Right kidney (tissue), 9 donors: ENCODE measurements around the gene LOX.

Source experiments
- DNase-seq: peaks from one replicate; pipeline ENCODE4 v3.0.0-alpha.2; 2016
- long read RNA-seq, 8 donors: transcript quantifications; one replicate each; lab custom pipeline, GENCODE V29; 2026

The LOX gene, protein sequence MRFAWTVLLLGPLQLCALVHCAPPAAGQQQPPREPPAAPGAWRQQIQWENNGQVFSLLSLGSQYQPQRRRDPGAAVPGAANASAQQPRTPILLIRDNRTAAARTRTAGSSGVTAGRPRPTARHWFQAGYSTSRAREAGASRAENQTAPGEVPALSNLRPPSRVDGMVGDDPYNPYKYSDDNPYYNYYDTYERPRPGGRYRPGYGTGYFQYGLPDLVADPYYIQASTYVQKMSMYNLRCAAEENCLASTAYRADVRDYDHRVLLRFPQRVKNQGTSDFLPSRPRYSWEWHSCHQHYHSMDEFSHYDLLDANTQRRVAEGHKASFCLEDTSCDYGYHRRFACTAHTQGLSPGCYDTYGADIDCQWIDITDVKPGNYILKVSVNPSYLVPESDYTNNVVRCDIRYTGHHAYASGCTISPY
- long read RNA-seq, donor 1, full-length matches to known transcripts: 5 of 5 reads
- long read RNA-seq, donor 1, partial matches to known transcripts: 0 of 5 reads
- long read RNA-seq, donor 1, other reads (novel, unspliced or antisense): 0 of 5 reads
- long read RNA-seq, donor 2, full-length matches to known transcripts: 5 of 5 reads
- long read RNA-seq, donor 2, partial matches to known transcripts: 0 of 5 reads
- long read RNA-seq, donor 2, other reads (novel, unspliced or antisense): 0 of 5 reads
- long read RNA-seq, donor 3, full-length matches to known transcripts: 4 of 4 reads
- long read RNA-seq, donor 3, partial matches to known transcripts: 0 of 4 reads
- long read RNA-seq, donor 3, other reads (novel, unspliced or antisense): 0 of 4 reads
- long read RNA-seq, donor 4, full-length matches to known transcripts: 5 of 17 reads
- long read RNA-seq, donor 4, partial matches to known transcripts: 12 of 17 reads
- long read RNA-seq, donor 4, other reads (novel, unspliced or antisense): 0 of 17 reads
- long read RNA-seq, donor 5, full-length matches to known transcripts: 4 of 4 reads
- long read RNA-seq, donor 5, partial matches to known transcripts: 0 of 4 reads
- long read RNA-seq, donor 5, other reads (novel, unspliced or antisense): 0 of 4 reads
- long read RNA-seq, donor 6, full-length matches to known transcripts: 12 of 51 reads
- long read RNA-seq, donor 6, partial matches to known transcripts: 39 of 51 reads
- long read RNA-seq, donor 6, other reads (novel, unspliced or antisense): 0 of 51 reads
- long read RNA-seq, donor 7, full-length matches to known transcripts: 7 of 7 reads
- long read RNA-seq, donor 7, partial matches to known transcripts: 0 of 7 reads
- long read RNA-seq, donor 7, other reads (novel, unspliced or antisense): 0 of 7 reads
- long read RNA-seq, donor 8, full-length matches to known transcripts: 16 of 16 reads
- long read RNA-seq, donor 8, partial matches to known transcripts: 0 of 16 reads
- long read RNA-seq, donor 8, other reads (novel, unspliced or antisense): 0 of 16 reads

DNA sequence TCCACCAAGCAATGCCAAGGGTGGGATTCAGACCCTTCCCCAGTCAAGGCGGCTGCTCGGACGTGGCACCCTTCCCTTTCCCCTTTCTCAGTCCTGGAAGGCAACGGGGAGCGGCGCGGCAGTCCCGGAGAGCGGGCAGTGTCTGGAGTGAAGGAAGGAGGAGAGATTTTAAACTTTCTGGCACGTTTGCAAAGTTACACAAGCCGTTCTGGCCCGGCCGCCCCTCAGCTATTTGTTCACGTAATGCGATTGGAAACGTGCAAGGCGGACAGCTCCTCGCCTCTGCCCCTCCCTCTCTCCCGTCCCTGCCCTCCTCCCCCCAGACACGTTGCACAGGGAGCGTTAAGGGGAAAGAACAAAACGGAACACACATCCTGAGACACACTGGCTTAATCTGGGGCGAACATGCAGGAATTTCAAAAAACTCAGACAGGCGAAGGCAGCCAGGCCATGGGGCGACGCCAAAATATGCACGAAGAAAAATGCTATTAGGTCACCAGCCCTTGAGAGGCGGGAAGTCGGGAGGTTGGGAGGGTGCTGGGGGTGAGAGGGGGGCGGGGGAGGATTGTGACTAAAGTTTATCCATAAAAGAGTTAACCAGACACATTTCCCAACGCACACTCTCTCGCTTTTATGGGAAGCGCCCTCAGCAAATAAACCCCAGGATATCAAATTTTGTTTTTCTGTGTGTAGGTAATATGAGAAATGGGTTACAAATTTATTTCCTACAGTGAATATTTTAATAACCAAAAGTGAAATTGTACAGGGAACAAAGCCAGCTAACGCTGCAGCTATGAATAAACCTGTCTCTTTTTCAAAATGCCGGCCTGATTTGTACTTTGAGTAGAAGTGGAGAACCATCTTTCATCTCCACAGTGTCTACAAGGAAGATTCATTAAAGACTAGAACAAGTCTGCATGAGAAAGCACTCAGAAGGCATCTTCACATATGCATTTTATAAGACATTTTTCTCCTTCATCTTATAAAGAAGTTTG lies at the start of gene LOX:
Gene LOX (minus strand): TSS at position 144 of the 995 bp plus-strand sequence. CDS start 274 bp downstream, outside the sequence.
- no peak for DNase-seq

DNA sequence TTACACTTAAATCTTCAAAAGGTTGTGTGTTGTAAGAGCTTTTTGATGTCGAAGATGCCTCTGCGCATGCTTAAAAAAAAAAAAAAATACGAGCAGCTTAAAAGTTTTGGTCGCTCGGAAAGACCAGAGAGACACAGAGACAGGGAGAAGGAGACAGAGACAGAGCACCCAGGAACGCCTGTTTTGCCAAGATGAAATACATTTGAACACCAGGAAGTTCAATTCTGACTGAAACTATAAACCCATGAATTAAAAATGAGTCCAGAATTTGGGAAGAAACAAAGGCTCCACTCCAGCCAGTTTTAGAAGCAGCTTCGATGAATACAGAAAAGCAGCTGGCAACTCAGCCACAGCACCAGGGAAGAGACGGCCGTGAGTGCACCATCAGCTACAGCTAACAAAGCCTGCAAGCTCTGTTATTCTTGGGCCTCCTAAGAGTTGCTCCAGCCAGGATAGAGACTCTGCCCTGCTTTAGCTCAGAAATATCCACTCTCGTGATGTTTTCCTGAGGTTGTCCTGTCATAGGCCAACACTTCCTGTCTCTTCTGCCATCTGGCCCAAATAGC lies 48.8 kb upstream of the LOX start:
- peak; percentile 21 for DNase-seq

DNA sequence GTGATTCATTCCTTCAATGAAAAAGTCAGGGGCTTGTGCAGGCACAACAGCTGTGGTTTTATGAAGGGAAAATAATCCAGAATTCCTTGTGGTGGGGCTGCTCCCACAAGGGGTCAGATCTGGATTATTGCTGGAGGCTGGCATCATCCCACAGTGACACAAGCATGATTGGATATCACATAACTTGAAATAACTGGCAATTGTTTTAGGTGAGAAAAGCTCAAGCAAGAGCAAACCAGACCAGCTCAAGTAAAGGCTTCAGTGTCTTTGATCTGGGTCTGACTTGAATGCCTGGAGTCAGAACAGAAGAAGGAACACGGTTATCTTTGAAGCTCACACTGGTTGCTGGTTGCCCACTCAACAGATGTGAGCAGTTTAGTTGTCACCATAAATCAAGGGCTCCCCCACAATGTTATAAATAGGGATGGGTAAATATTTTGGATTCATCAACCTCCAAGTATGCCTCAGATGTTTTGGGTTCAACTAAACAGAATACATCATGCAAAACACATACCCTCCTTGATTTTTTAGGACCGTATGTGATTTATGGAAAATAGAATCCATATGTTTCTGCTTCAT lies 48.2 kb upstream of the LOX start:
- DNase-seq: peak; percentile 11

DNA sequence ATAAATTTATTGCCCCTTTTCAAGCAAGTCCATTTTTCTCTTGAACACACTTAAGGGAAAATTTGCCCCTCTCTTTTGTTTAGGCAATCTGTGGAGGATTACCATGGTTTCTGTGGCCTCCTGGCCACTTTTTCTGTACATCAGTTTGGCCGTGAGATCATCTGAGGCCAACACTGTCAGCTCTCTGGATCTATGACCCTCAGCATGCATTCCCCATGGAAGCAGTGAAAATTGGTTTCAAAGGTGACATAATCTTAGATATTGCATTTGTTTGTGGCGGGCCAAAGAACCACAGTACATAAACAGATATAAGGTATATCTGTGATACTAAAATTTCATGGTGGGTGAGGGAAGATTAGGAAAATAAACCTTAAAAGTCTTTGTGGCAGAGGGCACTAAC lies 46.7 kb upstream of the LOX start:
- DNase-seq: no peak

DNA sequence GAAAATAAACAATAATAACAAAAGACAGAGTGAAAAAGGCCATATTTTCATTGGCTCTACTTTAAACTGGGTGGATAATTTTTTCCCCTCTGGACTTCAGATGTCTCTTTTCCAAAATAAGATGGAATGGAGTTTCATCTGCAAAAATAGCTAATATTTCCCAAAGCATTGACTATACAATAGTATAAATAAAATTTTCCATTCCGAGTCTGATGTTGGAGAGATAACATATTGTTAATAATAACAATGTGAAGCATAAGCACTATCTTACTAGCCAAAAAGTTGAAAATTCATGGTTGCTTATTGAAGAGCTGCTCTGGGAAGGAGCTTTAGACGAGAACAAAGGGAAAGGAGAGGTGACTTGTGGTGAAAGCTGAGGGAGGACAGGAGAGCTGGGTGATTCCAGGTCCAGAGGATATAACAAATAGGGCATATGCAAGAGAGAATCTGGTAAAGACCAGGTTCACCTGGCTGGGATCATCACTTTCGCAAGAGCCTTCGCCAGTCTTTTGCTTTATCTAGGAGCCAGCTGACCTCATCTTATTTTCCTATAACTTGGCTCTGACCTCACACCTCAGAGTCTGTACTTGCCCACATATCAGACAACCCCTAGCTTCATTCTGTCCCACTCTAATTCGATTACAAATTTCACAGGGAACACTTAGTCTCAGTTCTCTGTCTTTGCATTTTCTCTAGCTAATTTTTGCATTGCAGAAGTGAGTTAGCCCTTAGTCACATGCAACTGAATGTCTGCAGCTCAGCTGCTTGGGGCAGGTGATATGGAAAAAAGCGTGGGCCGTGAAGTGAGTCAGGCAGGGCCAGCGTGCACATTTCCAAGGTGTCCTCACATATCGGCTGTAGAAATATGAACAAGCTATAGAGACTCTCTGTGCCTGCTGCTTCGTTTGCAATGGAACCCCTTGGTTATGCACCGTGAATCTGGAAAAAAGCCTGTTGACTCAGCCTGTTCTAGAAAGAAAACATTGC lies 43.7 kb upstream of the LOX start:
- DNase-seq: no peak

DNA sequence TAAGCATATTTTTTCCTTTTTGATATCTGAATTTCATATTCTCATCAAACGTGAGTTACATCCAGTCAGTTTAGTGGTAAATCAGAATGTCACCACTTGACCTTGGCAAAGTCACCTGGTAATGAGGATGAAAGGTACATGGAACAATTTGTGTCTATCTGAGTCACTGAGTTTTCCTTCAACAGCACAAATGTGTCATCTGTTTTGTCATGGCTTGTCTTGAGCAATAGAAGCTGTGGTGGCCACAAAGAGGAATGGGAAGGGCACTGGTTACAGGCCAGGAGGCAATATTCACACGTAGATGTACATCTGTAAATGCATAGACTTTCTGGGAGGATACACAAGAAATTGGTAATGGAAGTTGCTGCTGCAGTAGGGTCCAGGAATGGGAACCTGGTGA lies 42.9 kb upstream of the LOX start:
- no peak for DNase-seq

DNA sequence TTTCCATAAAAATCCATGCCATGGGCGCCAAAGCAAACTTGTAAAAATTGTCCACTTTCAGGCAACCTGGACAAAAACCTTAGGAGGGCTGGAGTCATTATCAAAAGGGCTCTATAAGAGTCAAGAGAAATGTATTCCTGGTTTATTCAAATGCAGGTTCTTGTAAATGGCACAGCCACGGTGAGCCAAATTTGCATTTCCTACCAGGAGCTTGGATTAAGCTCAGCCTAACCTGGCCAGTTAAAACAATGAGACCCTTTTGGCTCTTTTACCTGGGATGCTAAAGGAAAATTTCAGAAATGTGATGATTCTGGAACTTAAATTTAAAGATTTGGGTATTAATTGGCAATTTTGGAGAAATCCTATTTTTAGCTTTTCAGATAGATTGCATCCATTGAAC lies 42.4 kb upstream of the LOX start:
- DNase-seq: no peak

DNA sequence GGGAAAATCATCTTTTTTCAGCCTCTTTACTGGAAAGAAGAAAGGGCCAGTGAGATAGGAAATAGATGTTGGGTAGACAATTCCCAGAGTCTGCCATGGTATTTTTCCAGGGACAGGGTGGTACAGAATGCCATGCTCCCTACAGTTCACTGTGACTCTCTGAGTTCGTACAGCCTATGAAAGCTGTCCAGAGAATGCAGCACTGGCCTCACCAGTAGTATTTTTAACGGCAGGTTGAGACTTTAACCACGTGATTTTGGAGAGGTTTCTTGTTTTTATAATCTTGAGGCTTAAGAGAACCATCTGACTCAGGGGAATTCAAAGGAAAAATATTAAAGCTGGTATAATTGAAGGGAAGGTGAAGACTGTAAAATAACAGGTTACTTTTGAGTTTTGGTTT lies 41.1 kb upstream of the LOX start:
- DNase-seq: no peak

DNA sequence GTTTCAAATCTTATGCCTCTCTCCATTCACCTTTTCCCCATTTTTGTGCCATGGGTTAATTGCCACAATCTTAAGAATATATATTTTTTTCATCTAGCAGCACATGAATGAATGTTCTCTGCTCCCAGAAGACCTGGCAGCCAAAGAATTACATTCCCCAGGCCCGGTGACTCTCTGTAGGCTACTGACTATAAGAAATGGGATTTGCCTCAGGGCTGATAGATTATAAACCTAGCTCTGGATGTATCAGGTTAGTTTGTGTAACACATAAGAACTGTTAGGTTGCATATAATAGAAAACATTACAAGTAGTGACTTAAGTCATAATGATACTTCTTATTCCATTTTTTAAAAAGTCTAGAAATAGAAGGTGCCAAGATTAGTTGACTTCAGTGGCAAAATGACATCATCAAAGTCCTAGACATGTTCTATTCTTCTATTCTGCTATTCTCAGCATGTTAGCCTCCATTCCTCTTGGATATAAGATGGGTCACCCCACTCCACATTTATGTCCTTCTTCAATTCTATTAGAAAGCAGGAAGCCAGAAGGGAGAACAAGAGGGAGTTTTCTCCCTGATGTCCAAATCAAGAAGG lies 40.4 kb upstream of the LOX start:
- no peak for DNase-seq

DNA sequence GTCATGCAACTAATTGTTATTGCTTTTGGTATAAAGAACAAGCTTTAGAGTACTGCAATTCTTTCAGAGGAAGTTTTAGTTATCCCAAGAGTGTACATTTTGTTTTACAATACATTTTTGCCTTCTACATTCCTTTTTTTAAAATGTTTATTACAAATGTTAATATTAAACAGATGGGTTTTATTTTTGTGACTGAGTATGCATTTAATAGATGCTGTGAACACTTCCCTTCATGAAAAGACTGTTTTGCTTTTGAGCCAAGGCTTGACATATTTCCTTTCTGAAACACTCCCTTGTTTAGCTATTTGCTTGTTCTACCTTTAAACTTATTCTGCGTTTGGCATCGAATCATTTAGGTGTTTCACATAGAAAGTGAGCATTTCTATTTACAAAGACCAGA lies 36.4 kb upstream of the LOX start:
- no peak for DNase-seq

DNA sequence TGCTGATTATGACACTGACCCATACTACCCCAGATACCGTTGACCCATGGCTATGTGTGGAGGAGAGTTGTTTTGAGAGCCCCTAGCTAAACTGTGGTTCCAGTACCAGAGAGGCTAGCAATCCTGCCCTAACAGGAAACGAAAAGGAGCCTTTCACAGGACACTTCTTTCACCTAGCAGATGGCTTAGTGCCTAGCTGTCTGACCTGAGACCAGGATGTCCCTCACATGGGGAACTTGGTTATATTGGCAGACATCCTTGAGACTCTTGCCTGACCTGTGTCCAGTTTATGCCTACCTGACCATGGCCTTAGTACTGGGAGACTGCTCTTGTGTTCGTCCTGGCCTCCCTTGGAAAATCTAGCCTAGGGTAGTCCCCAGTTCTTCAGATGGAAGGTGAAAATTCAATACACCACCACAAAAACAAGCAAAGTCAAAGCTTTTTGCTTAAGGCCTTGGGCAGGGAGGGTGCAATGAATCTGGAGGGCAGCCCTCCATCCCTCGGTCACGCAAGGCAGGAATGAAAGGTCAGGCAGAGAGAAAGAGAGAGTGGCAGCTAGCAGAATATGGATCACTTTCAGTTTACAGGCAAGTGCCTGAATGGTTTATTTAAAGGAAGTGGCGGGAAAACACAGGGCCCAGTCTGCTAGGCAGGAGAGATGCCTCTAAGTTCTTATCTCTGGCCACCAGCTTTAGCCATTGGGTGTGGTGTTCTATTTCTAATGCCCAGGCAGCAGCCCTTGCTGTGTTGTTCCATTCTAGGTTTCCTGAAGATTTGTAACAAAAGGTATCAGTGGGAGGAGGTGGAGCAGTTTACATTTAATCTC lies 34.9 kb upstream of the LOX start:
- no peak for DNase-seq

DNA sequence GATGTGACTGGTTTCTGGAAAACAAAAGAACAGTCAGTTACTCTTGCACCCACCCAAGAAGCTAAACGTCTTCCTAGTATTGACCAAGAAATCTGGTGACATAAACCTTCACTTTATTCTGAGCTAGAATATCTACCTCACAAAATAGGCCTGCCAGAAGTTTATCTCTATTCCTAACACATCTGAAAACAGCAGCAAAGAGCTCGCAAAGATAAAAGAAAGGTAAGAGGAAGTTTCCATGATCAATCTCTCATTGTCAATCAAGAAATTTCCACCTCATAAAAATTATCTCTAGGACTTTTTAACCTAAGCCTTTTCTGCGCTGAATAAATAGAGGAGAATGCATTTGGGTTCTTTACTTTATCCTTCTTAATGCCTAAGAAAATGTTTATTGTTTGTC lies 34.0 kb upstream of the LOX start:
- DNase-seq: no peak

DNA sequence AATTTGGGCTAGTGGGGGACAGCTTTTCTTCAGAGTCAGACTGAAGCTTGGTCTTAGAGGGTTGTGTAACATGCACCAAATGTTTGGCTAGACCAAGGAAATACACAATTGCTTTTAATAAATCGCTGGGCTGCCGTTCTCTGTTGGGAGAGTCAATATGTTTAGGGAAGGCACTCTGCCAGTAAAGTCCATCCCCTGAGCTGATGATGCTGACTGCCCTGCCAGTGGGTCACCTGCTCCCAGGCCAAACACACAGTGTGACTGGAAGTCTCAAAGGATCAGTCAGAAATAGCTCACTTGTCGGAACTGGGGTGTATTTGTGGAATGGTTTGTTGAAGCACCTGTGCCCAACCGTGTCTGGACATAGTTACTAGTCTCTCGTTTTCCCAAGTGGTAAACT lies 33.4 kb upstream of the LOX start:
- DNase-seq: no peak

DNA sequence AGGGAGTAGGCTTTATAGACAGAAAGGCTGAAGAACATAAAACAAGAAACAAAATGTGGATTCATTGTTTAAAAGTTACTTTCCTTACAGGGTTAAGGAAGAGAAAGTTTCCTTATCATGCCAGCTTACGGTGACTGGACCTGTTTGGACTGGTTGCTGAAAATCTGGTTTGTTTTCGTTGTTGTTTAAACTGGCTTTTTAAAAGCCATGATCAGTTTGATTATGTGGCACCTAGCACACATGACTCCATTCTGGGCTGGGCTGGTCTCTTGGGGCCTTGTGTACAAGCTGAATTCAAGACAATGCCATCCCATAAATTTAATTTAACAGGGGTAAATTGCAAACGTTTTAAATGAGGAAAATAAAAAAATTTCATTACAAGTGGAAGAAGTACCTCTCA lies 32.9 kb upstream of the LOX start:
- DNase-seq: no peak

DNA sequence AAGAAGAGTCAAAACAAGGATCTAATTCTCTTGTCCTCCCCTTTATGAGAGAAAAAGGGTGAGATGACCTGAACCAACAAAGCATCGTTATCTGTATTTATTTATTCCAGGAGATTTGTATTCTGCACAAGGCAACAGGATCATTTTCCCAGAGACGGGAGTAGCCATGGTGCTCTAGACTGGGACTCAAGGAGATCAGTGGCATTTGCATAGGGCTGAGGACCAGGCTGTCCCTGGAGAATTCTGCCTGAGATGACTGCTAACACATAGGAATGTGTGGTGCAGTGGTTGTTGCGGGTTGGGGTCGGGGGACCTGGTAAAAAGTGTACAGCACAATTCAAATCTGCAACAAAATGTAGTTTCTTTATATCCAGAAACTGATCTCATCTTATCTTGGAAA lies 29.0 kb upstream of the LOX start:
- no peak for DNase-seq

DNA sequence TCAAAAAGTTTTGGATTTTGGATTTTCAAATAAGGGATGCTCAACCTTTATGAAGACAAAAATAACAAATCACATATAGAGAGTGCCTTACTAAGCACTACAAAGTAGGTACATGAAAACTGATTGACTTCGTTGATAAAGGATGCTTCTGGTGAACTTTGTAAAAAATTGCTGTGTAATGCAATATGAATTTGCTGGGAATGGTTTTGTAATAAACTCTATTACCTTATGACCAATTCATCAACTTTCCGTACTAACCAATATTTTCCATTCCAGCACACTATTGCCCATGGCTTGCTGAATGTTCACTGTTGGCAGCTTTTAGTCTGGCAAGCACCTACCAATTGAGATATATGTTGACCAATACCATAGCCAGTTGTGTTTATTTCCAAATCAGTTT lies 27.9 kb upstream of the LOX start:
- DNase-seq: no peak

DNA sequence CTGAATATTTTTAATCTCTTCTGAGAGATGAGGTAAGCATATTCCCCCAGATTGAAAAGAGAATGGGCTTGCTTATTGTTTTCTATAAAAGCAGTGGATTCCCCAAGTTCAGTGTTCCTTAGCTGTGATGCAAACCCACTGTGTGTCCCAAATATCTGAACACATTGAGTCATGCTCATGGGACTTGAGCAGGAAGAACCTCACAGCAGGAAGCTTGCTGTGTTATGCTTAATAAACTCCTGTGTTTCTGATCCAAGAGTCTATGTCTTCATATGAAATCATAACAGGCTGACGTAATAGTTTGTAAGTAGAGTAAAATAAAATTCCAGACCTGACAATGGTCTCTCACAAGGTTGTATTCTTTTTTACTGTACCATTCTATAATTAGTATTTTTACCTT lies 24.8 kb upstream of the LOX start:
- no peak for DNase-seq
